WTC11 (cell line): ENCODE measurements around the gene STARD13. TPM values are rescaled to one million over a fixed set of nuclear protein-coding genes. Genes with fewer than 3 reads are reported as not detected.

Experiments used
- ATAC-seq: fragments of 200-7000 bp; cut with Tn5 transposase; 2 replicates; pipeline ENCODE4 v1.10.0; 2021; ENCODE audit warnings: mild to moderate bottlenecking, moderate library complexity
- CTCF ChIA-PET: fragments of 300-600 bp; sonication (Branson Sonifier 250); formaldehyde crosslinking; loops from one replicate; lab custom pipeline; 2021; ENCODE audit warnings: antibody characterized with exemption; lab: Charles Lee
- POLR2A ChIA-PET: fragments of 350-600 bp; sonication (Branson Sonifier 250); formaldehyde crosslinking; loops from one replicate; lab custom pipeline; 2021; ENCODE audit warnings: antibody characterized with exemption; lab: Charles Lee
- DNase-seq: peaks from one replicate; pipeline ENCODE4 v3.0.0; 2021; ENCODE audit warnings: low spot score
- H3K27ac Mint-ChIP-seq: 2 replicates; pipeline ENCODE4 v1.8.0; 2021; ENCODE audit warnings: mixed read lengths
- H3K27me3 Mint-ChIP-seq: 2 replicates; pipeline ENCODE4 v1.8.0; 2021; ENCODE audit warnings: low read depth, mild to moderate bottlenecking, moderate library complexity, mixed read lengths
- H3K36me3 Mint-ChIP-seq: 2 replicates; pipeline ENCODE4 v1.8.0; 2021; ENCODE audit warnings: mixed read lengths
- H3K4me1 Mint-ChIP-seq: 2 replicates; pipeline ENCODE4 v1.8.0; 2022; ENCODE audit warnings: mixed read lengths
- H3K4me3 Mint-ChIP-seq: 2 replicates; pipeline ENCODE4 v1.8.0; 2021; ENCODE audit warnings: mild to moderate bottlenecking, moderate library complexity, mixed read lengths
- H3K9me3 Mint-ChIP-seq: 2 replicates; pipeline ENCODE4 v1.8.0; 2021; ENCODE audit warnings: mixed read lengths
- AR ChIP-seq: fragments of 250-450 bp; sonication (Bioruptor Pico); IDR thresholded peaks from 2 replicates; pipeline ENCODE4 v1.9.0; 2021; ENCODE audit warnings: mild to moderate bottlenecking
- ATF1 ChIP-seq: sonication (generic); formaldehyde crosslinking; IDR thresholded peaks from 2 replicates; pipeline ENCODE4 v1.8.1; 2023; ENCODE audit warnings: mild to moderate bottlenecking, moderate library complexity, missing genetic modification reagents
- ATF3 ChIP-seq: sonication (generic); formaldehyde crosslinking; conservative IDR thresholded peaks from 2 replicates; pipeline ENCODE4 v1.8.1; 2022; ENCODE audit warnings: mild to moderate bottlenecking, missing genetic modification reagents
- ELF4 ChIP-seq: sonication (generic); formaldehyde crosslinking; IDR thresholded peaks from 2 replicates; pipeline ENCODE4 v1.8.1; 2022; ENCODE audit warnings: low read depth, mild to moderate bottlenecking, moderate library complexity, missing genetic modification reagents
- ESRRA ChIP-seq: sonication (generic); formaldehyde crosslinking; IDR thresholded peaks from 2 replicates; pipeline ENCODE4 v1.8.1; 2022; ENCODE audit warnings: mild to moderate bottlenecking, missing genetic modification reagents, borderline replicate concordance
- ETV6 ChIP-seq: sonication (generic); formaldehyde crosslinking; IDR thresholded peaks from 2 replicates; pipeline ENCODE4 v1.8.1; 2022; ENCODE audit warnings: mild to moderate bottlenecking, missing genetic modification reagents
- FOXK1 ChIP-seq: sonication (generic); formaldehyde crosslinking; IDR thresholded peaks from 2 replicates; pipeline ENCODE4 v1.8.0; 2022; ENCODE audit warnings: mild to moderate bottlenecking, moderate library complexity, missing genetic modification reagents
- JAZF1 ChIP-seq: fragments of 250-450 bp; sonication (Bioruptor Pico); IDR thresholded peaks from 2 replicates; pipeline ENCODE4 v1.9.0; 2021; ENCODE audit warnings: moderate library complexity, mild to moderate bottlenecking, inconsistent platforms
- MYBL2 ChIP-seq: sonication (generic); formaldehyde crosslinking; IDR thresholded peaks from 2 replicates; pipeline ENCODE4 v1.8.1; 2023; ENCODE audit warnings: mild to moderate bottlenecking, moderate library complexity, missing genetic modification reagents
- SMAD3 ChIP-seq: sonication (generic); formaldehyde crosslinking; IDR thresholded peaks from 2 replicates; pipeline ENCODE4 v1.8.0; 2022; ENCODE audit warnings: missing genetic modification reagents, mild to moderate bottlenecking, borderline replicate concordance
- SOX15 ChIP-seq: fragments of 250-450 bp; sonication (Bioruptor Pico); IDR thresholded peaks from 2 replicates; pipeline ENCODE4 v1.9.0; 2021; ENCODE audit warnings: mild to moderate bottlenecking
- TEAD1 ChIP-seq: sonication (generic); formaldehyde crosslinking; IDR thresholded peaks from 2 replicates; pipeline ENCODE4 v1.8.0; 2022; ENCODE audit warnings: mild to moderate bottlenecking, missing genetic modification reagents
- TEAD4 ChIP-seq: sonication (generic); formaldehyde crosslinking; IDR thresholded peaks from 2 replicates; pipeline ENCODE4 v1.8.0; 2022; ENCODE audit warnings: mild to moderate bottlenecking, missing genetic modification reagents
- ZNF263 ChIP-seq: sonication (generic); formaldehyde crosslinking; IDR thresholded peaks from 2 replicates; pipeline ENCODE4 v1.8.1; 2022; ENCODE audit warnings: low read depth, mild to moderate bottlenecking, moderate library complexity, missing genetic modification reagents
- total RNA-seq: library from RNA; stranded (reverse); gene quantifications from 3 replicates; pipeline ENCODE4 v1.2.3, GENCODE V29; 2021
- TF ChIP-seq, protein P1 (sequence below): sonication (generic); formaldehyde crosslinking; IDR thresholded peaks from 2 replicates; pipeline ENCODE4 v1.8.0; 2022; ENCODE audit warnings: missing genetic modification reagents
- TF ChIP-seq, protein P2 (sequence below): sonication (generic); formaldehyde crosslinking; IDR thresholded peaks from 2 replicates; pipeline ENCODE4 v1.8.0; 2022; ENCODE audit warnings: mild to moderate bottlenecking, missing genetic modification reagents

Gene STARD13
- total RNA-seq, 1 experiment from 2014 or later, result 4.4 TPM

- ChIA-PET POLR2A (no interaction called here), CTCF (no interaction called here)
- Mint-ChIP-seq H3K27me3 (peaks cover 3% of the 10 kb centered on the region; the same call in 1 of the 2 replicates), H3K4me3 (no peak overlapping the region), H3K36me3 (peaks cover 6% of the 10 kb centered on the region; the same call in 1 of the 2 replicates), H3K9me3 (peaks cover 20% of the 10 kb centered on the region), H3K27ac (no peak overlapping the region), H3K4me1 (peaks cover 8% of the 10 kb centered on the region; the same call in 1 of the 2 replicates)
- no peak for TF ChIP-seq FOXK1
- no peak for TF ChIP-seq ETV6 (CRISPR knock-in tag)
- TF ChIP-seq TEAD1, result no peak
- TF ChIP-seq ESRRA, result no peak
- TF ChIP-seq AR, result no peak
- no peak for TF ChIP-seq JAZF1
- no peak for DNase-seq
- no peak for ATAC-seq
Observed at GRCh38 chr13:33307843-33308242, 22.3 kb upstream of the STARD13 start.

GRCh38 chr13:33303855-33304597, 18.5 kb upstream of the STARD13 start:
- no peak for DNase-seq
- Mint-ChIP-seq H3K27me3 (peaks cover 3% of the 10 kb centered on the region; the same call in 1 of the 2 replicates), H3K9me3 (peaks cover 20% of the 10 kb centered on the region), H3K4me3 (no peak overlapping the region), H3K4me1 (peaks cover 3% of the 10 kb centered on the region), H3K27ac (no peak overlapping the region), H3K36me3 (peaks cover 6% of the 10 kb centered on the region; the same call in 1 of the 2 replicates)
- CTCF ChIA-PET, result no interaction called here
- POLR2A ChIA-PET, result no interaction called here
- no peak for ATAC-seq
- TF ChIP-seq SOX15 (CRISPR knock-in tag) (no peak), ATF1 (no peak)

- ChIA-PET POLR2A (no interaction called here), CTCF (no interaction called here)
- peaks cover 6% of the 10 kb centered on the region for H3K4me1 Mint-ChIP-seq
- H3K4me3 Mint-ChIP-seq, result no peak overlapping the region
- no peaks in the 10 kb centered on the region for H3K27me3 Mint-ChIP-seq
- no peaks in the 10 kb centered on the region for H3K9me3 Mint-ChIP-seq
- no peaks in the 10 kb centered on the region for H3K36me3 Mint-ChIP-seq
- no peak for ATAC-seq
- TF ChIP-seq ZNF263 (CRISPR knock-in tag) (no peak), ATF1 (no peak), ELF4 (CRISPR knock-in tag) (no peak), MYBL2 (no peak), SOX15 (CRISPR knock-in tag) (no peak), ATF3 (CRISPR knock-in tag) (no peak), TEAD4 (CRISPR knock-in tag) (no peak), SMAD3 (CRISPR knock-in tag) (no peak), AR (no peak)
- TF ChIP-seq, protein P1, sequence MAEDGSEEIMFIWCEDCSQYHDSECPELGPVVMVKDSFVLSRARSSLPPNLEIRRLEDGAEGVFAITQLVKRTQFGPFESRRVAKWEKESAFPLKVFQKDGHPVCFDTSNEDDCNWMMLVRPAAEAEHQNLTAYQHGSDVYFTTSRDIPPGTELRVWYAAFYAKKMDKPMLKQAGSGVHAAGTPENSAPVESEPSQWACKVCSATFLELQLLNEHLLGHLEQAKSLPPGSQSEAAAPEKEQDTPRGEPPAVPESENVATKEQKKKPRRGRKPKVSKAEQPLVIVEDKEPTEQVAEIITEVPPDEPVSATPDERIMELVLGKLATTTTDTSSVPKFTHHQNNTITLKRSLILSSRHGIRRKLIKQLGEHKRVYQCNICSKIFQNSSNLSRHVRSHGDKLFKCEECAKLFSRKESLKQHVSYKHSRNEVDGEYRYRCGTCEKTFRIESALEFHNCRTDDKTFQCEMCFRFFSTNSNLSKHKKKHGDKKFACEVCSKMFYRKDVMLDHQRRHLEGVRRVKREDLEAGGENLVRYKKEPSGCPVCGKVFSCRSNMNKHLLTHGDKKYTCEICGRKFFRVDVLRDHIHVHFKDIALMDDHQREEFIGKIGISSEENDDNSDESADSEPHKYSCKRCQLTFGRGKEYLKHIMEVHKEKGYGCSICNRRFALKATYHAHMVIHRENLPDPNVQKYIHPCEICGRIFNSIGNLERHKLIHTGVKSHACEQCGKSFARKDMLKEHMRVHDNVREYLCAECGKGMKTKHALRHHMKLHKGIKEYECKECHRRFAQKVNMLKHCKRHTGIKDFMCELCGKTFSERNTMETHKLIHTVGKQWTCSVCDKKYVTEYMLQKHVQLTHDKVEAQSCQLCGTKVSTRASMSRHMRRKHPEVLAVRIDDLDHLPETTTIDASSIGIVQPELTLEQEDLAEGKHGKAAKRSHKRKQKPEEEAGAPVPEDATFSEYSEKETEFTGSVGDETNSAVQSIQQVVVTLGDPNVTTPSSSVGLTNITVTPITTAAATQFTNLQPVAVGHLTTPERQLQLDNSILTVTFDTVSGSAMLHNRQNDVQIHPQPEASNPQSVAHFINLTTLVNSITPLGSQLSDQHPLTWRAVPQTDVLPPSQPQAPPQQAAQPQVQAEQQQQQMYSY, result no peak
- TF ChIP-seq, protein P2, sequence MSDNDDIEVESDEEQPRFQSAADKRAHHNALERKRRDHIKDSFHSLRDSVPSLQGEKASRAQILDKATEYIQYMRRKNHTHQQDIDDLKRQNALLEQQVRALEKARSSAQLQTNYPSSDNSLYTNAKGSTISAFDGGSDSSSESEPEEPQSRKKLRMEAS (CRISPR knock-in tag), result no peak
- TF ChIP-seq, all 79 proteins: peak for 0
- no peak overlapping the region for H3K27ac Mint-ChIP-seq
- DNase-seq, result no peak
Observed at GRCh38 chr13:33299626-33300025, 14.1 kb upstream of the STARD13 start.
